Lung (tissue), 12 donors: ENCODE data around the gene FYCO1. TPM values are rescaled to one million over a fixed set of nuclear protein-coding genes. Genes with fewer than 3 reads are reported as not detected.

Experiments
- ATAC-seq: fragments of 200-7000 bp; cut with Tn5 transposase; one replicate; pipeline ENCODE4 v1.9.1; 2020; ENCODE audit warnings: moderate number of reproducible peaks; ENCODE audit not compliant: insufficient read depth, low FRiP score
- DNase-seq, 3 donors: peaks; one replicate each; pipeline ENCODE4 v3.0.0-alpha.2; 2013 to 2017
- H3K27ac ChIP-seq, 2 donors: one replicate each; pipeline ENCODE4 v1.5.1; 2013; ENCODE audit warnings: mild to moderate bottlenecking in 2 of 2, moderate library complexity in 2 of 2, control low read depth in 1 of 2, inconsistent platforms in 1 of 2, low read depth in 1 of 2, low read length in 1 of 2
- H3K27me3 ChIP-seq, 3 donors: one replicate each; pipeline ENCODE4 v1.5.1; 2013; ENCODE audit warnings: low read length in 2 of 3; ENCODE audit not compliant: control insufficient read depth in 3 of 3, insufficient read depth in 3 of 3
- H3K36me3 ChIP-seq, 4 donors: one replicate each; pipeline ENCODE4 v1.5.1; 2013; ENCODE audit warnings: low read length in 4 of 4, mild to moderate bottlenecking in 1 of 4, moderate library complexity in 1 of 4; ENCODE audit not compliant: control insufficient read depth in 4 of 4, insufficient read depth in 4 of 4
- H3K4me1 ChIP-seq, 5 donors: one replicate each; pipeline ENCODE4 v1.5.1; 2013; ENCODE audit warnings: low read length in 5 of 5, mild to moderate bottlenecking in 2 of 5, moderate library complexity in 1 of 5; ENCODE audit not compliant: control insufficient read depth in 5 of 5, insufficient read depth in 5 of 5
- H3K4me3 ChIP-seq: one replicate; pipeline ENCODE4 v1.5.1; 2013; ENCODE audit warnings: mild to moderate bottlenecking, control low read depth, moderate library complexity
- H3K9ac ChIP-seq, 2 donors: one replicate each; pipeline ENCODE4 v1.5.1; 2013; ENCODE audit warnings: low read length in 2 of 2, control low read depth in 1 of 2; ENCODE audit not compliant: insufficient read depth in 1 of 2
- H3K9me3 ChIP-seq, 4 donors: one replicate each; pipeline ENCODE4 v1.5.1; 2013; ENCODE audit warnings: low read length in 3 of 4, mild to moderate bottlenecking in 1 of 4, moderate library complexity in 1 of 4; ENCODE audit not compliant: control insufficient read depth in 4 of 4, insufficient read depth in 3 of 4
- CTCF ChIP-seq: IDR thresholded peaks from 2 replicates; pipeline ENCODE4 v1.5.1; 2012; ENCODE audit warnings: mild to moderate bottlenecking; ENCODE audit errors: control extremely low read depth, extremely low read depth
- WGBS, 2 donors: extraction: QIAGEN DNeasy Blood & Tissue Kit; methylation state at CpG; one replicate each; pipeline ENCODE4 v1.1.7; 2013; 5-methylcytosine and 5-hydroxymethylcytosine counted together
- polyA plus RNA-seq, 2 donors: library from polyadenylated mRNA; stranded (reverse); fragments of 200-250 nt; gene quantifications; one replicate each; pipeline ENCODE4 v1.2.1, GENCODE V29; 2013
- total RNA-seq, 2 donors: library from RNA; depleted of rRNA in 1 of 2; stranded (reverse); fragments of >200 nt in 1 of 2; gene quantifications; one replicate each; pipeline ENCODE4 v1.2.1, GENCODE V29; 2014 to 2021
- donor health status: control.
- donor health status: control.
- donor health status: Bipolar disorder and iron deficiency.
- donor health status: healthy.
- donor health status: DM: yes; HTN: yes; CAD: no.

FYCO1 gene
- total and polyA plus RNA-seq, 4 donors = 11.3 to 38.7 (median 23.2) TPM

GRCh38 chr3:45950131-45950530, 45.5 kb downstream of the FYCO1 start:
- Histone ChIP-seq H3K27me3 (no peaks in the 10 kb centered on the region), H3K4me3 (no peak overlapping the region), H3K9me3 (no peaks in the 10 kb centered on the region), H3K9ac (no peak overlapping the region), H3K36me3 (peaks cover 27 to 64% (median 39%) of the 10 kb centered on the region in 4 donors), H3K27ac (peak overlapping the region in 1 of 2 donors; percentile 18), H3K4me1 (peaks cover 0 to 14% (median 0%) of the 10 kb centered on the region in 5 donors)
- TF ChIP-seq CTCF = no peak
- ATAC-seq (no peak), DNase-seq (no peak)
- WGBS, 2 donors = 93 to 97% methylated on average over 2 of the region's 2 CpGs

GRCh38 chr3:45949432-45949831, 46.2 kb downstream of the FYCO1 start:
- no peak overlapping the region for H3K4me3 ChIP-seq
- H3K4me1 ChIP-seq = peaks cover 0 to 14% (median 0%) of the 10 kb centered on the region in 5 donors
- H3K27me3 ChIP-seq = no peaks in the 10 kb centered on the region
- no peak for TF ChIP-seq CTCF
- DNase-seq (no peak), ATAC-seq (no peak)
- H3K9me3 ChIP-seq = no peaks in the 10 kb centered on the region
- no peak overlapping the region for H3K27ac ChIP-seq
- H3K9ac ChIP-seq = no peak overlapping the region
- 94 to 97% methylated on average over 4 of the region's 4 CpGs for WGBS, 2 donors
- peaks cover 20 to 59% (median 33%) of the 10 kb centered on the region in 4 donors for H3K36me3 ChIP-seq

- WGBS, 2 donors = 94 to 97% methylated on average over 6 of the region's 6 CpGs
- H3K4me1 ChIP-seq = peaks cover 0 to 14% (median 0%) of the 10 kb centered on the region in 5 donors
- H3K36me3 ChIP-seq = peaks cover 15 to 54% (median 30%) of the 10 kb centered on the region in 4 donors
- ATAC-seq (no peak), DNase-seq (no peak)
- H3K9me3 ChIP-seq = no peaks in the 10 kb centered on the region
- H3K9ac ChIP-seq = no peak overlapping the region
- TF ChIP-seq CTCF = no peak
- no peak overlapping the region for H3K27ac ChIP-seq
- no peak overlapping the region for H3K4me3 ChIP-seq
- no peaks in the 10 kb centered on the region for H3K27me3 ChIP-seq
Measured at GRCh38 chr3:45948881-45949280, 46.7 kb downstream of the FYCO1 start.

- no peak overlapping the region for H3K27ac ChIP-seq
- no peak for TF ChIP-seq CTCF
- H3K9ac ChIP-seq = no peak overlapping the region
- no peak overlapping the region for H3K4me3 ChIP-seq
- peaks cover 10 to 51% (median 28%) of the 10 kb centered on the region in 4 donors for H3K36me3 ChIP-seq
- WGBS, 2 donors = 68 to 84% methylated on average over 6 of the region's 6 CpGs
- DNase-seq = peak in 2 of 3 donors; percentile 69
- no peaks in the 10 kb centered on the region for H3K9me3 ChIP-seq
- no peaks in the 10 kb centered on the region for H3K27me3 ChIP-seq
- no peak for ATAC-seq
- H3K4me1 ChIP-seq = peaks cover 0 to 14% (median 0%) of the 10 kb centered on the region in 5 donors
Measured at GRCh38 chr3:45948311-45948781, 47.3 kb downstream of the FYCO1 start.
